ENCODE results near the gene ADAMTS8.

ADAMTS8 gene

DNA sequence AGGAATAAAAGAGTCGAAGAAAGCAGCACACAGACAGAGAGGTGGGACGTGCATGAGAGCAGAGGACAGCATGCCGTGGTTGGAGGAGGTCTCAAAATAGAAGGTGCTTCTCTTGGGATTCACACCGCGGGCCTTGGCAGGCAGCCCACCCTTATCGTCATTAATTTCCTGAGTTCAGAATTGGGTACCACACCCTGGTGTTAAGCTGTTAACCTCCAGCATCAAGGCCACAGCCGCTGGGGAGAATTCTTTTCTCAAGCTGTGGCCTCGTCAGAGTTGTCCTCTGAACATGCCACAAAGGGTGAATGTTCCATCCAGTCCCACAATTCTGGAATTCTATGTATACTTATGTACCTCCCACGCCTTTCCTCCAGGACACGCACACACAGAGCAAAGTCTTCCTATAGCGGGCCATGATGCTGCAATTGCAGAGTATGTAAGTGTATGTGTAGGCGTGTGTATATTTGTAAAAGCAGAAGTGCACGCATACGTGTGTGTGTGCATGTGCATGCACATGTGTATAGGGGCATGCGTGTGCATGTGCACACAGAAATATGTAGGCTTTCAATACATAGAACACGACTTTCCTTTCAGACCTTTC lies 39.0 kb downstream of the ADAMTS8 start:
- no peak for DNase-seq

DNA sequence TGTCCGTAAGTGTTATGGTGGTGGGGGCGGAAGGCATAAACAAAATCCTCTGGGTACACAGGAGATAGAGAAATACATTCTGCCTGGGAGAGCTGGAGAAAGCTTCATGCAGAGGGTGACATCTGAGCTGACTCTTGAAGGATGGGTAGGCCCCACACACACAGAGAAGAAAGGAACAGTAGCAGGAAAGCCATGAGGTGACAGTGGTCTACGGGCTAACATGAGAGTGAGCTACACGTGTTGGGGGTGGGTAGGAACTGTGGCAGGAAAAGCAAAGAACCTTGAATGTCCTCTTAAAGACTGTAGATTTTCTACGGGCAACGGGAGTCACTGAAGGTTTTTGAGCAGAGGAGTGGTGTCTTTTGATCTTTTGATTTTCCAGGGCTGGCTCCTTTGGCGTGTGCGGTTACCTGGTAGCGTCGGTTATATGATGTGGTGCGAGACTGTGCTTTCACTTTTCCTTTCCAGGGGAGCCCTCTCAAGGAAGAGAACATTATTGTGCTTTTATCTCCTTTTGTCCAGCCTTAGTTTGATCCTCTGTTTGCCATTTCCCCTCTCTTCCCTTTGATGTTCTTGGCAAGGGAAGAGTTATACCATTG lies 39.7 kb downstream of the ADAMTS8 start:
- DNase-seq, result no peak

DNA sequence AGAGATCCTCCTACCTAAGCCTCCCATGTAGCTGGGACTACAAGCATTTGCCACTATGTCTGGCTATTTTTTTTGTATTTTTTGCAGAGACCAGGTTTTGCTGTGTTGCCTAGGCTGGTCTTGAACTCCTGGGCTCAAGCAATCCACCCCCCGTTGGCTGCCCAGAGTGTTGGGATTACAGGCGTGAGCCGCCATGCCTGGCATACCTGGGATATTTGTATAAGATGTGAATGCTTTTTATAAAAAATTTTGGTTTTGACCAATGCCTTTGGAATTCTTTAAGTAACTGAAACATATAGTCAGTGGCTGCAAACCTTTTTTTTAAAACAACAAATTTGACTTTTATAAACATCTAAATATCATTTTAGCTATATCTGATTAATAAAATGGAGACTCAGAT lies 42.4 kb downstream of the ADAMTS8 start:
- DNase-seq, result no peak

DNA sequence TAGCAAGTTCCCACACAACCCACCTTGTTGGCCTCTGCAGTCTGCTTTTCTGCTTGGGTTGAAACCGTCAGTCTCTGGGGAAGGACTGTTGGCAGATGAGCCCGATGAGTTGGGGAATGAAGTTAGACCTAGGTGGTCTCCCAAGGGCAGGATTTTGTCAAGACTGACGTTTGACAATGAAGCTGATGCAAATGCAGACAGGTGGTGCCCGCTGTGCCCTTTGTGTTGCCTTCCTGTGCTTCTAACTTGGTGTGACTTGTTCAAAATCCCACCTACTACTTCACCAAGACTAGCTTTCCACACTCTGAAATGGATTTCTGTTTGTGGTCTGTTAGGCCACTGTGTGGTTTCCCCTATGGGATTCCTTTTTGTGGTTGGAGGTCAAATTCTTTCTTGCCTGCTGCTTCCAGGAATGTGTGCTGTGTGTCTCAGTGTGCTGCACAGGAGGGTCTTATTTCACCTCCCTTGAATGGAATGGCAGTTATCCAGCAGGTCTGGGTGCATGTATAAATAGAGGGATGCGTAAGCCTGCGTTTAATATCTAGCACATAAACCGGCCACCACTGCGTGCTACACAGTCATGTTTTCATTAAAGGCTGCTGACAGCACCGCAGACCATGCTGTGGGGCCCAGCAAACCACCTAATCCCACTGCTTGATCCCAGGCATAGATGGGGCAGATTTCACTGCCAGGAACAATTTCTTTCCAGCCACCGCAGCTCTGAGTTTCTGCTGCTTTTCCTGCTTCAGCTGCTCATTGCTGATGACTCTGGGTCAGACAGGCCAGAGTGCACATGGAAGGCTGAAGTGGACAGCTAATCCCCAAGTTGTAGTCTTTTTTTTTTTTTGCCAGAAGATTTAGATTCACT lies 44.8 kb downstream of the ADAMTS8 start:
- no peak for DNase-seq

DNA sequence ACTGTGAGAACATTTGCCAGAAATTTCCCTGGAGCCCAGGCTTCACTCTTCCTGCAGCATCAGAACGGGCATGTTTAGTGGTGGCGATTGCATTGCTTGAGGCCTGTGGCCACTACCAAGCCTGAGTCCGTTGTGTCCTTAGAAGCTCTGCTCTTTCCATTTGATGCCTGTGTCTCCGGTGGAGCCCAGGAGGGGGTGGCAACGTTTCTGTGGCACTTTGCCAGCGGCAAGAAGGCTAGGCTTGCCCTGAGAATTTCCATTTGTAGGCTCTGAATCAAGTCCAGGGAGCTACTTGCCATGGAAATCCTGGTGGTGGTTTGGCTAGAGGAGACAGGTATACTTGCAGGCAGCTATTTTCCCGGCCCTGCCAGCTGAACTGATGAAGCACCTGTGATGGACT lies 47.1 kb downstream of the ADAMTS8 start:
- no peak for DNase-seq

DNA sequence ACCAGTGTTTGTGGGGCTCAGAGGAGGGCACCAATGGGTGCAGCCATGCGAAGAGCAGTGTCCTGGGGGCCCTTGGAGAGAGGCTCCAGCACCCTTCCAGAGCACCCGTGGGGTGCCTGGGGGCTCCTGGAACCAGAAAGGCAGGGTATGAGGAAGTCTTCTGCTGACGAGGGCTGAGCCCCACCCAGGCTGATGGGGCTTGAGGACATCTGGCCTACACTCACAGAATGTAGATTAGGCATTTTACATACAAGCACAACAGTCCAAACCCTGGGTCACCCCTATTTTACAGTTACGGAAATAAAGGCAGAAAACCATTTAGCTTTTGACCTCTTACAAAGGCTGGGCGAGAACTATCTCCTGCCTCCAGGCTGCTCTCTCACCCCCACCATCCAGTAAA lies 47.6 kb downstream of the ADAMTS8 start:
- no peak for DNase-seq

DNA sequence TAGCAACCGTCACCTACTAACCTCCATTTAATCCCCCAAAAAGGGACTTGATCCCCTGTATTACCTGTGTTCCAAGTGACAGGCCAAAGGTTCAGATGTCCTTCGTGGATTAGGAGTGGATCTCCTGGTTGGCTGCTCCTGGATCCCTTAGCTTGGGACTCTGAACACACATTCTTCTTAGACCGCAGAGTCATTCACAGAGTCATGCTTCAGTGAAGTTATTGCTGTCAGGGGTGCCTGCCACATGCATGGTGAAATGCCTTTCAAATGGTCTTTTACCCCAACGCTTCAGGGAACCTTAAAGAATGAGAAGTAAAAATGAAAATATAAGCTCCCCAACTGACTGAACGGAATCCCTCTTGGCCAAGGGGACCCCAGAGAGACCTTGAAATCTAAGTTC lies 49.1 kb downstream of the ADAMTS8 start:
- DNase-seq, result no peak

DNA sequence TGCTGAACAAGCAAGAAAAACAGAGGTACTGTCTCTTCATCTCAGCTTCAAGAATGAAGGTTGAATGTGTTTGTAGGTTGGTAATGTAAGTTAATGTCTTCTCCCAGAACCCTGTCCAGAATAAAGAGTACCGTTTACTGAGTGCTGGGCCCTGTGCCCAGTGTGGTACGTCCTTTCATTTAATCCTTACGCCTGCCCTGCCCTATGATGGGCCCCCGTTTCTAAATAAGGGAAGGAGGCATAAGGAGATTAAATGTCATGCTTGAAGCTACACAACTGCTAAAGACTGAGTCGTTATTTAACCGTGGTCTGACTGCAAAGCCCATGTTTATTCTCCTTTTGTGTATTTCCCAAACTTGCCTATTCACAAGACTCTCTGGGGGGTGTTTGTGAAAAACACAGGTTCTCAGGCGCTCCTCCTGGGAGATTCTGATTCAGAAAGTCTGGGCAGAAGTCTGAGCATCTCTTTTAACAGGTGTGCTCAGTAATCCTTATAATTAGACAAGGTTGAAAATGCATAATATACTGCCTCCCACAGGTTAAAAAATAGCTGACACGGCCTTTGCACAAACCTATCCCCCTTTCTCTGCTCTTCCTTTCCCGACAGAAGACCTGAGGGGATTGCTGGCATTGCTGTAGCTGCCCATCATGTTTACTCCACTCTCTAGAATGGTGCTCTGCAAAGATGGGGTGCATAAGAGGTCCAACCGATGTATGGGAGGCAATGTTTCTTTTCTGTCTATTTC lies 57.4 kb downstream of the ADAMTS8 start:
- peak; percentile 33 for DNase-seq

DNA sequence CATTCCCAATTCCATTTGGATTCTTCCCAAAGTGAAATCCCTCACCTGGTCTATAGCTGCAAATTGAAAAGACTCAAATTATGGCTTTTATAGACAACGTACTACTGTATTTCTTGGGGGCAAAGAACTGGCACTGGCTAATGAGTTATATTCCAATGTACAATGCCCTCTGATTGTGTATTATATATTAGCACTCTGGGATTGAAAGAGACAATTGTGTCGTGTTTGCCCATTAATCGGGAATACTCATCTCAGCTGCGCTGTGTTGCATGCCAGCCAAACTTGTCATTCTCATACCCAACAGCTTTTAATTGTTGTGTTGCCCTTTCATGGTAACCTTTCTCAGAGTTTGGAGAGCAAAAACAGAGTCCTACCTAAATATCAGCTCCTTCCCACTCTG lies 58.7 kb downstream of the ADAMTS8 start:
- DNase-seq, result no peak

DNA sequence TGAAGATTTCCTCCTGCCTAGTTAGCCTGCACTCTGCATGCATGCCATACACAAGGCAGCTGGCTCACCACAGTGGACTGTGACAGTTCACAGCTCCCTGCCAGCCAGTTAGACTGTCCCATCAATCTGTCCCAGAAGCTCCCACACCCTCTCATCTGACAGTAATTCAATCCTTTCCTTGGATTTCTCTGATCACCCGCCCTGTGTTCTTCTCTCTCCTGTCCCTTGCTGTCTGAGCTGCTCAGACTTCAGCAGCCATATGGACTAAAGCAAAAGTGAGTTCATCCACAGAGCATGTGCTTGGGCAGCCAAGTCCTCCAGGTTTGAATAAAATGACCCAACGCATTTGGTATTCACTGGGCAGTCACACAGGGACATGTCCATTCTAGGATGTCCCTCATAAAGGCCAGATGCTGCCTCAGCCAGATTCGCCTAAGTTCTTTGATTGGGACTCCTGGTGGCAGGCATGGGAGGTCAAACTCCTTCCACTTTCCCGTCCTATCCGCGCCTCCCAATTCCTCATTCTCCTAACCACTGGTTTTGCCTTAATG lies 59.2 kb downstream of the ADAMTS8 start:
- DNase-seq, result no peak

DNA sequence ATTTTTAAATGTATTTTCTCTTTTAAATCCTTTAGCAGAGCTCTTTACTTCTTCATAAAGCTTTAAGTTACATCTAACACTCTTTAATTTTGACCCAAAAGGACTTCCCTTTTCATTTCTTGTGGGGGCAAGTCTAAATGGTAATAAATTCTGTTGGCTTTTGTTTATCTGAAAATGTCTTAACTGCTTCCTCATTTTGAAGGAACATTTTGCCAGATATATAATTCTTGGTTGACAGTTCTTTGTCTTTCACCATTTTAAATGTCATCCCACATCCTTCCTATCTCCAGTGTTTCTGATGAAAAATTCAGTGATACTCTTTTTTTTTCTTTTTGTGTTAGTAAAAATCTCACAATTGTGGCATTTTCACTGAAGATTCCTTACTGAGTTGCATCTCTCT lies 69.0 kb downstream of the ADAMTS8 start:
- DNase-seq, result no peak

DNA sequence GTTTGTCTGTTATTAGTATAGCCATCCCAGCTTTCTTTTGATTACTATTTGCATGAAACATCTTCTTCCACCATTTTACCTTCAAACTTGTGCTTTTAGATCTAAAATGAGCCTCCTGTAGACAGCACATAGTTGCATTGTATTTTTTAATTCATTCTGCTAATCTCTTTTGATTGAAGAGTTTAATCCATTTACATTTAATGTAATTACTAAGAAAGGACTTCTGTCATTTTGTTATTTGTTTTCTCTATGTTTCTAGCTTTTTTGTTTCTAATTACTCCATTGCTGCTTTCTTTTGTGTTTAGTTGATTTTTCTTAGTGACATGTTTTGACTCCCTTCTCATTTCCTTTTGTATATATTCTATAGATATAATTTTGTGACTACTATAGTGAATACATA lies 70.0 kb downstream of the ADAMTS8 start:
- no peak for DNase-seq
